CD4-positive, alpha-beta T cell treated with Interleukin-2 at 100 ng/mL for 4 hours (primary cell): ENCODE measurements around the gene PTPRN2.

Source experiments
- DNase-seq: peaks from one replicate; pipeline ENCODE4 v3.0.0-alpha.2; 2020; ENCODE audit warnings: low spot score

PTPRN2 gene

GRCh38 chr7:157879391-157879790 lies 708.2 kb downstream of the PTPRN2 start:
- no peak for DNase-seq

GRCh38 chr7:157877298-157878090 lies 710.1 kb downstream of the PTPRN2 start:
- no peak for DNase-seq

- no peak for DNase-seq
These were observed 710.9 kb downstream of the PTPRN2 start for GRCh38 chr7:157876469-157877285.

DNA sequence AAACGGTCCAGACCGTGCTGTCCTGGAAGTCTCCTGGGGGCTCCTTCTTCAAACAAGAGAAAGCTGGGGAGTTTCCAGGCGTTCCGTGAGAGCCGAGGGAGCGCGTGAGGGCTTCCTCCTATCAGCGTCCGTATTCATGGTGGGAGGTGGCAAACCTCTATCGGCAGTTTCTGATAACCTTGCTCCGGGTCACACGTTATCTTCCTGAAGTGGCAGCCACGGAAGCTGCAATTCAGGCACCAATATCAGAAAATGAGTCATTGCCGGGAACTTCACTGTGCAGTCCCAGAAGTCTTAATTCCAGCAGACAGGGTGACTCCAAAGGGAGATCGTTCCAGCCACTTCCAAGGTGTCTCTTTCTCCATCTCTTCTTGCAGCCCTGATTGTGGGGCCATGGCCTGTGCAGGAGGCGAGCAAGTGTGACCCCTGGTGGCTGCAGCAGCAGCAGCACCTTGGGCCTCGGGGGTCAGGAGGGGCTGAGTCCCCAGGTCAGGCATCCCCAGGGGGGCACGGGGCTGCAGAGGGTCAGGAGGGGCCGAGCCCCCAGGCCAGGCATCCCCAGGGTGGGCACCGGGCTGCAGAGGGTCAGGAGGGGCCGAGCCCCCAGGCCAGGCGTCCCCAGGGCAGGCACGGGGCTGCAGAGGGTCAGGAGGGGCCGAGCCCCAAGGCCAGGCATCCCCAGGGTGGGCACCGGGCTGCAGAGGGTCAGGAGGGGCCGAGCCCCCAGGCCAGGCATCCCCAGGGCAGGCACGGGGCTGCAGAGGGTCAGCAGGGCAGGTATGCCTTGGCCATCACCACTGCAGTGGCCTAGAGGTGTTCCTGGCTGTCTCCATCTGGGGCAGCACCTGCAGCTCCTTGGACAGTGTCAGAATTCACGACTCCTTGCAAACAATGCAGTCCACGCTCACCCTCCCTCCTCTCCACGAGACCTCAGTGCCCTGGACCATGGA lies 712.1 kb downstream of the PTPRN2 start:
- peak; percentile 32 for DNase-seq

- DNase-seq, result no peak
These were observed 712.8 kb downstream of the PTPRN2 start for GRCh38 chr7:157874870-157875229.

- DNase-seq, result no peak
These were observed 713.3 kb downstream of the PTPRN2 start for GRCh38 chr7:157874208-157874816.

DNA sequence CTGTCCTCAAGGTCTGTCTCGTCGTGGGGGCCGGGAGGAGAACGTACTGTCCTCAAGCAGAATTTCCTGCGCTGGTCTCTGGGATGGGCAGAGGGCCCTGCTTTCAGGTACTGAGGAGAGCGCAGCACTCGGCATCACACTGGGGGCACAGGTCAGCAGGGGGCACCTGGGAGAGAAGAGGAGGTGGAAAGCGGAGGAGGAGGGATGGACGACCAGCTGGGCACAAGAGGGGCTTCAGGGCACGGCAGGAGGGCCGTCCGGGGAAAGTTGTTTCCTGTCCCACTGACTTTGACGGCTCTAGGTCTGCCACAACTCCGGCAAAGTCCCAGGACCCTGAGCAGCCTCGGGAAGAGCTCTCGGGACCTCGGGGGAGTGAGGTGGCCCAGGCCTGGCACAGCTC lies 714.0 kb downstream of the PTPRN2 start:
- DNase-seq, result no peak

GRCh38 chr7:157873181-157873580 lies 714.4 kb downstream of the PTPRN2 start:
- DNase-seq, result no peak

GRCh38 chr7:157872447-157872846 lies 715.2 kb downstream of the PTPRN2 start:
- no peak for DNase-seq

DNA sequence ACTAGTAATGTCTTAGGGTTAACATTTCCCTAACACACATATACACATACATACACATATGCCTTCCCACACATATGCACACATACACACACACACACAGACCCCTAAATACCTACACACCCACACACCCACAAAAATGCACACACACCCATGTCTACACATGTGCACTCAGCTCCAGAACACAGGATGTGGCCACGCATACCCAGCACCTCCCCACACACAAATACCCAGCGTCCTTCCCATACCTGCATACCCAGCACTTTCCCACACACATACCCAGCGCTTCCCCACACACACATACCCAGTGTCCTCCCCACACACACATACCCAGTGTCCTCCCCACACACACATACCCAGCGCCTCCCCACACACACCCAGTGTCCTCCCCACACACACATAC lies 715.9 kb downstream of the PTPRN2 start:
- DNase-seq, result no peak

DNA sequence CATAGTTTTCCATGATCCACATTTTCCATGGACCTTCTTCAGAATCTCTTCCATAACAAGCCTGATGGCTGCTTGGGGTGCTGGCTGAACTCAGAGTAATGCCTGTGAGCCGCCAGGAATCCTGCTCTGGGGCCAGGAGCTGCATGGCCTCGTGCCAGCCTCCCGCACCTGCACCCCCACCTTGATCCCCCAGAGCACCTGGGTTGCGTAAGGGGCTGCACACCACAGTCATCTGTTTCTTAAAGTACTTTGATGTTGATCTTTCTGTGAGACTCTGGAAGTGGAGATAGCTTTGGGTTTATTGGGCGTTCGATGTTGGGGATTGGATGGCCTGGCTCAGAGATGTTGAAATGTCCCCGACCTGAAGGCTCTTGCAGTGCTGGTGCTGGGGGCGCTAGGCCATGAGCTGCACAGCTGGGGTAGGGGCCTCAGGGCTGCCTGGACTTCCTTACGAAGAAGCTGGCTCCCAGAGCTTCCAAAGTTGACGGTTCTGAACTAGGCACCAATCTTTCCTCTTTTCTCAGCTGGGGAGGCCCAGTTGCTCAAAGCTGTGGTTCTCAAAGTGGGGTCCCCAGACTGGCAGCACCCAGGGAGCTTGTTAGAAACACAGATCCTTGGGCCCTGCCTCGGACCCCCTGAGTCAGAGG lies 716.9 kb downstream of the PTPRN2 start:
- no peak for DNase-seq

- DNase-seq, result no peak
These were observed 717.8 kb downstream of the PTPRN2 start for GRCh38 chr7:157869793-157870192.

GRCh38 chr7:157867685-157868305 lies 719.8 kb downstream of the PTPRN2 start:
- DNase-seq, result no peak

DNA sequence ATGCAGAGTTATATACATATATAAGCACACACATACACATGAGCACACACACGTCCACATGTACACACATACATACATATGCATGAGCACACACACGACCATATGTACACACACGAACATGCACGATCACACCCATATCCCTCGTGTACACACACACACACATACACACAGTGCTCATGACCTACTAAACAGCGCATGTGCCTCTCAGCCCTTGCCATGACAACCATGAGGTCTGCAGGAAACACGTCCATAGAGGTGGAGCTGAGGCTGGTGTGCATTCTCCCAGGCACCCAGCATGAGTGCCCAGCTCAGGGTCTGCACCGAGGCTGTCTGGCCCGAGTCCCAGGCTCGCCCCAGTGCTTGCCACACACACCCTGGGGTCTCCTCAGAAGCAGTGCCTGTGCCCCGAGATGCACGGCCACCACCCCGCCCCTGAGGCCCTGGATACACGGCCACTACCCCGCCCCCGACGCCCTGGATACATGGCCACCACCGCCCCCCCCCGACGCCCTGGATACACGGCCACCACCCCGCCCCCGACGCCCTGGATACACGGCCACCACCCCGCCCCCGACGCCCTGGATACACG lies 721.2 kb downstream of the PTPRN2 start:
- DNase-seq, result no peak

GRCh38 chr7:157865351-157866165 lies 722.1 kb downstream of the PTPRN2 start:
- DNase-seq, result no peak

DNA sequence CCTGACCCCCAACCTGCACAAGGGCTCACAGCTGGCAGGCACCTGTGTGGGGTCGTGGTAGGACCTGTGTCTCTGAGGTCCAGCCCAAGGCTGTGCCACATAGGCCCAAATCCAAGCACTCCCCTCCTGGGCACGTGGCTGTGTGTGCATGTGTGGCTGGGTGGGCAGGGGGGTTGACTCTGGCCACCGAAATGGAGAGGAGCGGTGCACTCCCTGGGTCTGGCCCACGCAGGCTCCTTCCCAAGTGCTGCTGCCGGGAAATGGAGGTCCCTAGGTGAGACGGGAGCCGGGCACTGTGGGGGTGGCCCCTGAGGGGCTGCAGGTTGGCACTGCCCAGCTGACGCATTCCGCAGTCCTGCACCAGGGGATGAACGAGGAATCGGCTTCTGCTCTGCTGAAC lies 722.7 kb downstream of the PTPRN2 start:
- no peak for DNase-seq

- no peak for DNase-seq
These were observed 723.5 kb downstream of the PTPRN2 start for GRCh38 chr7:157863906-157864810.

DNA sequence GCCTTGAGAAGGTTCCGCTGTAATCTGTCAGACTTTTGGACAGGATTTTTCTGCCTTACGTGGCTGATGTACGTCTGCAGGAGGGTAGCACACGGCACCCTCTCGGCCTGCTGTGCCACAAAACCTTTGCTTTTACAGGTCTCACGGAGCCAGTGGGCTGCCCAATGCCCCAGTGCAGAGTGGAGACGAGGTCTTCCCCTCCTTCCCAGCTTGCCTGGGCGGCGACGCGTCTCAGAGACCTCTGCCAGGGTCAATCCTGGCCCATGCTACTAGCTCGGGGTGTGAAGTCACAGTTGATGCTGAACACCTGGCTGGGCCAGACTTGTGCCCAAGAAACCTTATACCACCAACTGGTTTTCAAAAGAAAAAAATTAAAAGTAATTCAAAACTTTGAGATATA lies 724.4 kb downstream of the PTPRN2 start:
- no peak for DNase-seq

DNA sequence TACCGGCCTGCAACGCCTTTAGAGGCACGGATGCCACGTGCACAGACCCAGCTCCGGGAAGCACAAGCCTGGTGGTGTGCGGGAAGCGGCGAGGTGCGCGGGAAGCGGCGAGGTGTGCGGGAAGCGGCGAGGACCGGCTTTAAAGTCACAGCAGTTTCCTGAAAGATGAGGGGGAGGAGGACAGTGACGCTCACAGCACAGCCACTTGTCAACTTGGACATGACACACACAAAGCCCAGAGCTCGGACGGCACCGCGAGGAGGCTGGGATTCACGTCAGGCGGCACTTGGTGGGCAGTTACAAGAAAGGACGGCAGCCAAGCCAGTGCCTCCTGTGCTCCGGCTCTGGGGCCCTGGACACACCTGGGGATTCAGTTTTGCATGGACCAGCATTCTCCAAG lies 724.9 kb downstream of the PTPRN2 start:
- DNase-seq, result no peak
